HepG2 (cell line): ENCODE results near the gene ACAD8. TPM values are rescaled to one million over a fixed set of nuclear protein-coding genes. Genes with fewer than 3 reads are reported as not detected.

Source experiments
- ARHGAP35 ChIP-seq: sonication (generic); formaldehyde crosslinking; IDR thresholded peaks from 2 replicates; pipeline ENCODE4 v1.9.0; 2022; ENCODE audit warnings: mild to moderate bottlenecking, inconsistent platforms, moderate library complexity, missing genetic modification reagents, borderline replicate concordance
- ARNT ChIP-seq: fragments of 450-650 bp; IDR thresholded peaks from 2 replicates; pipeline ENCODE4 v1.6.1; 2017
- CENPBD1 ChIP-seq: sonication (generic); formaldehyde crosslinking; IDR thresholded peaks from 2 replicates; pipeline ENCODE4 v1.8.0; 2022; ENCODE audit warnings: missing genetic modification reagents, low read depth, mild to moderate bottlenecking, borderline replicate concordance
- FOXK2 ChIP-seq: fragments of 450-650 bp; IDR thresholded peaks from 2 replicates; pipeline ENCODE4 v1.6.1; 2016
- KDM5A ChIP-seq: fragments of 200-600 bp; sonication (generic); IDR thresholded peaks from 2 replicates; pipeline ENCODE4 v1.7.0; 2018; ENCODE audit warnings: antibody characterized with exemption, mild to moderate bottlenecking, low read length, borderline replicate concordance
- KLF9 ChIP-seq: IDR thresholded peaks from 2 replicates; pipeline ENCODE4 v1.6.1; 2016; ENCODE audit warnings: low read depth
- KMT2A ChIP-seq: sonication (generic); formaldehyde crosslinking; IDR thresholded peaks from 2 replicates; pipeline ENCODE4 v1.4.0; 2020; ENCODE audit warnings: missing genetic modification reagents
- MED8 ChIP-seq: sonication (generic); formaldehyde crosslinking; IDR thresholded peaks from 2 replicates; pipeline ENCODE4 v1.8.1; 2023; ENCODE audit warnings: mild to moderate bottlenecking, missing genetic modification reagents; ENCODE audit not compliant: insufficient replicate concordance
- MIXL1 ChIP-seq: IDR thresholded peaks from 2 replicates; pipeline ENCODE4 v1.6.1; 2016
- NCOA5 ChIP-seq: sonication (generic); formaldehyde crosslinking; IDR thresholded peaks from 2 replicates; pipeline ENCODE4 v1.4.0; 2020; ENCODE audit warnings: missing genetic modification reagents
- ONECUT2 ChIP-seq: sonication (generic); formaldehyde crosslinking; IDR thresholded peaks from 2 replicates; pipeline ENCODE4 v1.4.0; 2020; ENCODE audit warnings: missing genetic modification reagents
- RBAK ChIP-seq: sonication (generic); formaldehyde crosslinking; IDR thresholded peaks from 2 replicates; pipeline ENCODE4 v1.5.1; 2020; ENCODE audit warnings: mild to moderate bottlenecking, missing genetic modification reagents
- RFXAP ChIP-seq: sonication (generic); formaldehyde crosslinking; IDR thresholded peaks from 2 replicates; pipeline ENCODE4 v1.4.0; 2020; ENCODE audit warnings: missing genetic modification reagents, borderline replicate concordance
- TCF7 ChIP-seq: sonication (generic); IDR thresholded peaks from 2 replicates; pipeline ENCODE4 v1.6.1; 2016; ENCODE audit warnings: antibody characterized with exemption, low read depth
- TGIF2 ChIP-seq: IDR thresholded peaks from 2 replicates; pipeline ENCODE4 v1.6.1; 2016; ENCODE audit warnings: control low read depth, missing compliant biosample characterization
- TRAFD1 ChIP-seq: sonication (generic); formaldehyde crosslinking; IDR thresholded peaks from 2 replicates; pipeline ENCODE4 v1.5.1; 2020; ENCODE audit warnings: missing genetic modification reagents, mild to moderate bottlenecking, borderline replicate concordance
- ZBTB42 ChIP-seq: sonication (generic); formaldehyde crosslinking; IDR thresholded peaks from 2 replicates; pipeline ENCODE4 v1.5.0; 2020; ENCODE audit warnings: mild to moderate bottlenecking, missing genetic modification reagents
- ZFP90 ChIP-seq: sonication (generic); formaldehyde crosslinking; IDR thresholded peaks from 2 replicates; pipeline ENCODE4 v1.8.0; 2022; ENCODE audit warnings: missing genetic modification reagents, mild to moderate bottlenecking, inconsistent platforms, borderline replicate concordance
- ZNF101 ChIP-seq: sonication (generic); formaldehyde crosslinking; IDR thresholded peaks from 2 replicates; pipeline ENCODE4 v1.4.0; 2020; ENCODE audit warnings: mild to moderate bottlenecking, low read depth, missing genetic modification reagents, borderline replicate concordance
- ZNF143 ChIP-seq: sonication (generic); formaldehyde crosslinking; IDR thresholded peaks from 2 replicates; pipeline ENCODE4 v1.4.0; 2020; ENCODE audit warnings: missing genetic modification reagents
- ZNF274 ChIP-seq: sonication (generic); formaldehyde crosslinking; IDR thresholded peaks from 2 replicates; pipeline ENCODE4 v1.5.1; 2020; ENCODE audit warnings: mild to moderate bottlenecking, missing genetic modification reagents
- ZNF335 ChIP-seq: sonication (generic); formaldehyde crosslinking; IDR thresholded peaks from 2 replicates; pipeline ENCODE4 v1.4.0; 2020; ENCODE audit warnings: missing genetic modification reagents
- ZNF44 ChIP-seq: sonication (generic); formaldehyde crosslinking; IDR thresholded peaks from 2 replicates; pipeline ENCODE4 v1.5.1; 2020; ENCODE audit warnings: mild to moderate bottlenecking, missing genetic modification reagents
- ZNF644 ChIP-seq: IDR thresholded peaks from 2 replicates; pipeline ENCODE4 v1.6.1; 2016; ENCODE audit warnings: low read depth
- ZNF703 ChIP-seq: sonication (generic); formaldehyde crosslinking; IDR thresholded peaks from 2 replicates; pipeline ENCODE4 v1.5.1; 2020; ENCODE audit warnings: missing genetic modification reagents, mild to moderate bottlenecking, moderate library complexity, borderline replicate concordance
- ZNF709 ChIP-seq: sonication (generic); formaldehyde crosslinking; IDR thresholded peaks from 2 replicates; pipeline ENCODE4 v1.5.0; 2020; ENCODE audit warnings: mild to moderate bottlenecking, missing genetic modification reagents
- ZNF766 ChIP-seq: sonication (generic); formaldehyde crosslinking; IDR thresholded peaks from 2 replicates; pipeline ENCODE4 v1.5.0; 2020; ENCODE audit warnings: missing genetic modification reagents, borderline replicate concordance
- ZNF879 ChIP-seq: sonication (generic); formaldehyde crosslinking; IDR thresholded peaks from 2 replicates; pipeline ENCODE4 v1.8.1; 2023; ENCODE audit warnings: missing genetic modification reagents
- ZSCAN20 ChIP-seq: sonication (generic); formaldehyde crosslinking; IDR thresholded peaks from 2 replicates; pipeline ENCODE4 v1.4.0; 2020; ENCODE audit warnings: missing genetic modification reagents, mild to moderate bottlenecking, borderline replicate concordance
- polyA plus RNA-seq, 8 experiments: library from polyadenylated mRNA; depleted of rRNA in 3 of 8; stranded (reverse) in 7 of 8; unstranded in 1 of 8; fragments of >200 nt; fragmentation: Illumina TruSeq in 4 of 8; extraction: Trizol in 4 of 8; gene quantifications; 2 replicates each; pipeline versions ENCODE4 v1.2.1 to v1.2.3, GENCODE V29; 2011 to 2016; ENCODE audit warnings: low read depth in 4 of 8, missing spikeins in 1 of 8, mixed read lengths in 1 of 8; ENCODE audit not compliant: insufficient read depth in 1 of 8
- total RNA-seq, 5 experiments: library from RNA; depleted of rRNA; stranded (reverse); fragments of >200 nt; fragmentation: Illumina TruSeq; extraction: Trizol; gene quantifications; 2 replicates each; pipeline ENCODE4 v1.2.3, GENCODE V29; 2016; ENCODE audit warnings: low read depth in 1 of 5
- TF ChIP-seq, protein P1 (sequence below): sonication (generic); formaldehyde crosslinking; IDR thresholded peaks from 2 replicates; pipeline ENCODE4 v1.8.0; 2022; ENCODE audit warnings: mild to moderate bottlenecking, missing genetic modification reagents

The ACAD8 gene
- total and polyA plus RNA-seq, 2 of the 13 experiments (the other 11 are each of a cell fraction or from before 2014, with no cell fraction given): 13.5 to 20.3 TPM

- TF ChIP-seq ZNF335 (CRISPR knock-in tag) (0 out of 2 replicates have a peak, but pooled peaks have one; percentile 38), FOXK2 (no peak), ZNF44 (CRISPR knock-in tag) (peak; percentile 93), ARHGAP35 (CRISPR knock-in tag) (no peak), CENPBD1 (CRISPR knock-in tag) (no peak), ONECUT2 (CRISPR knock-in tag) (0 out of 2 replicates have a peak, but pooled peaks have one; percentile 17), KMT2A (peak; percentile 20; the same call in 1 of the 2 replicates), ZNF879 (CRISPR knock-in tag) (no peak), ARNT (no peak), NCOA5 (no peak), ZNF703 (CRISPR knock-in tag) (peak; percentile 71; the same call in 1 of the 2 replicates), ZSCAN20 (CRISPR knock-in tag) (0 out of 2 replicates have a peak, but pooled peaks have one; percentile 24), ZNF143 (peak; percentile 78), ZNF766 (CRISPR knock-in tag) (no peak), ZNF644 (no peak), TGIF2 (peak; percentile 84), MED8 (CRISPR knock-in tag) (peak; percentile 77), ZBTB42 (CRISPR knock-in tag) (no peak), ZFP90 (CRISPR knock-in tag) (no peak), ZNF101 (CRISPR knock-in tag) (no peak), ZNF709 (peak; percentile 81; the same call in 1 of the 2 replicates), TRAFD1 (CRISPR knock-in tag) (no peak), MIXL1 (CRISPR knock-in tag) (no peak; the same call in 1 of the 2 replicates), KDM5A (peak; percentile 66), KLF9 (no peak), TCF7 (no peak), ZNF274 (CRISPR knock-in tag) (peak; percentile 44; the same call in 1 of the 2 replicates), RBAK (CRISPR knock-in tag) (no peak), RFXAP (CRISPR knock-in tag) (peak; percentile 71)
- TF ChIP-seq, protein P1, sequence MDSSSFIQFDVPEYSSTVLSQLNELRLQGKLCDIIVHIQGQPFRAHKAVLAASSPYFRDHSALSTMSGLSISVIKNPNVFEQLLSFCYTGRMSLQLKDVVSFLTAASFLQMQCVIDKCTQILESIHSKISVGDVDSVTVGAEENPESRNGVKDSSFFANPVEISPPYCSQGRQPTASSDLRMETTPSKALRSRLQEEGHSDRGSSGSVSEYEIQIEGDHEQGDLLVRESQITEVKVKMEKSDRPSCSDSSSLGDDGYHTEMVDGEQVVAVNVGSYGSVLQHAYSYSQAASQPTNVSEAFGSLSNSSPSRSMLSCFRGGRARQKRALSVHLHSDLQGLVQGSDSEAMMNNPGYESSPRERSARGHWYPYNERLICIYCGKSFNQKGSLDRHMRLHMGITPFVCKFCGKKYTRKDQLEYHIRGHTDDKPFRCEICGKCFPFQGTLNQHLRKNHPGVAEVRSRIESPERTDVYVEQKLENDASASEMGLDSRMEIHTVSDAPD (CRISPR knock-in tag): 0 out of 2 replicates have a peak, but pooled peaks have one; percentile 50
Measured at GRCh38 chr11:134223836-134224709, 29.3 kb upstream of the ACAD8 start, which contains the start of the genes NCAPD3 and VPS26B (continued).
